HL-60/S4 (cell line): ENCODE measurements around the gene PDCD1LG2.
"Not testable (repeated sequence)": the region's sequence is repeated elsewhere in the genome, so short reads cannot be mapped to it uniquely, and the experiment has no call there.

Experiments used
- in situ Hi-C: fragments of 300-500 bp; cut with MboI; formaldehyde crosslinking; loops from 2 replicates; pipeline ENCODE4 v1.14.3; 2022; ENCODE audit warnings: low sequenced_read_pairs

PDCD1LG2 gene

DNA sequence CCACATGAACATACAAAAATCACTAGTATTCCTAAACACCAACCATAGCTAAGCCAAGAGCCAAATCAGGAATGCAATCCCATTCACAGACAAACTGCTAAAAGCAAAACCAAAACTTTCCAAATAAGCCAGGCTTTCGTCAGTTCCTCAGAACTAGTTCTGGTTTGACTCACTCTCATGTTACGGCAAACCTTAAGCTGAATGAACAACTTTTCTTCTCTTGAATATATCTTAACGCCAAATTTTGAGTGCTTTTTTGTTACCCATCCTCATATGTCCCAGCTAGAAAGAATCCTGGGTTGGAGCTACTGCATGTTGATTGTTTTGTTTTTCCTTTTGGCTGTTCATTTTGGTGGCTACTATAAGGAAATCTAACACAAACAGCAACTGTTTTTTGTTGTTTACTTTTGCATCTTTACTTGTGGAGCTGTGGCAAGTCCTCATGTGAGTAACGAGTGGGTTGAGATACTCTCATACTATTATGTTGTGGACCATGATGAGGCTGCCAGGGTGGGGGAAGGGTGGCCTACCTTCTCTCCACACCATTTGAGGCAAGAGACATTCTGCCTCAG, at the start of gene PDCD1LG2:
TSS of gene PDCD1LG2 (plus strand) at position 172 of the 572 bp plus-strand sequence. CDS start 12,016 bp downstream, outside the sequence.
- in situ Hi-C loops, result no loop called here

DNA sequence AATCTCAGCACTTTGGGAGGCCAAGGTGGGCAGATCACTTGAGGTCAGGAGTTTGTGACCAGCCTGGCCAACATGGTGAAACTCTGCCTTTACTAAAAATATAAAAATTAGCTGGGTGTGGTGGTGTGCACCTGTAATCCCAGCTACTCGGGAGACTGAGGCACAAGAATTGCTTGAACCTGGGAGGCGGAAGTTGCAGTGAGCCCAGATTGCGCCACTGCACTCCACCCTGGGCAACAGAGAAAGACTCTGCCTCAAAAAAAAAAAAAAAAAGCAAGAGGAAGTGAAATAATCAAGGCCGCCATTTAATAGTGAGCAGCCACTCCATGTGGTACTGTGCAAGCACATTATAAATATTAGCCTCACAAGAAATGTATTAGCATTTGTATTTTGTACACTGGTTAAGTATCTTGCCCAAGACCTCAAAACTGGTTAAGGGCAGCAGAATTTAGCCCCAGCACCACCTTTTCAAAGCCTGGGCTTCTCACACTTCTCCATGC, 45.5 kb upstream of the PDCD1LG2 start:
- in situ Hi-C loops, result not testable (repeated sequence)

DNA sequence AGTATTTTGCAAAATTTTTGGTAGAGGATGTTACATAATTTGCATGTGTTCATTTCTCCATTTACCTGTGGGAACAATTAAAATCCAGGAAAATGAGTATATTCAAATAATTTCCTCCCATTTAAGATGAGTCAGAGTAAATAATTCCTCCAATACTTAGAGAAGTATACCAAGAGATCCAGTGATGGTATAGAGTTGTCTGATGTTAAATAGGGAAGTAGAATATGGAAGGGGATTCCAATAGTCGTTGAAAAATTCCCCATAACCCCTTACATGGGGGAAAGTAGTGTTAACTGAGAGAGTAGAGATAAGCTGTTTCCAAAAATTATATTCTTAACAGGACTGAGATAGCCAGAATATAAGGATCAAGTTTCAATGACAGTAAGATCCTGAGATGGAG, 44.3 kb upstream of the PDCD1LG2 start:
- in situ Hi-C loops, result no loop called here

DNA sequence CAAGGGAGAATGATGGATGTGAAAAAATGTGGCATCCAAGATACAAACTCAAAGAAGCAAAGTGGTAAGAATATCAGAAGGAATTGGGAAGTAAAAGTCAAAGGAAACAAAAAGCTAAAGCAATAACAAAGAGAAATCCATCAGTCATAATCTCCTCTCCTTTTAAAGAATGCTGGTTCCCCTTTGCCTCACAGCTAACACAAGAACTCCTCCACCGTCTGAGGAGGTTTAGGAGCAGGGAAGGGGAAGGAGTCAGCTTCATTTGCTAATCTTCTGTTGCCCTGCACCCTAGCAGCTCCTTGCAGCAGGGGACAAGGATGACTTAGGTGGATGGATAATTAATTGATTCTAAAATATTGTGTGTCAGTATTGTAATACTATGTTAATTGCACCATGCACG, 43.6 kb upstream of the PDCD1LG2 start:
- in situ Hi-C loops, result no loop called here

DNA sequence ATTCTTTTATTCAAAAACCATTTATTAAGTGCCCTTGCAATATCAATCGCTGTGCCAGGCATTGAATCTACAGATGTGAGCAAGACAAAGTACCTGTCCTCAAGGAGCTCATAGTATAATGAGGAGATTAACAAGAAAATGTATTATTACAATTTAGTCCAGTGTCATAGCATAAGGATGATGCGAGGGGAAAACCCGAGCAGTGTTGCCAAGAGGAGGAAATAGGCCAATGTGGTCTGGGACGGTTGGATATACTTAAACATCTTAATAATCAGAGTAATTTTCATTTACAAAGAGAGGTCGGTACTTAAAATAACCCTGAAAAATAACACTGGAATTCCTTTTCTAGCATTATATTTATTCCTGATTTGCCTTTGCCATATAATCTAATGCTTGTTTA, 41.5 kb upstream of the PDCD1LG2 start:
- in situ Hi-C loops, result no loop called here

DNA sequence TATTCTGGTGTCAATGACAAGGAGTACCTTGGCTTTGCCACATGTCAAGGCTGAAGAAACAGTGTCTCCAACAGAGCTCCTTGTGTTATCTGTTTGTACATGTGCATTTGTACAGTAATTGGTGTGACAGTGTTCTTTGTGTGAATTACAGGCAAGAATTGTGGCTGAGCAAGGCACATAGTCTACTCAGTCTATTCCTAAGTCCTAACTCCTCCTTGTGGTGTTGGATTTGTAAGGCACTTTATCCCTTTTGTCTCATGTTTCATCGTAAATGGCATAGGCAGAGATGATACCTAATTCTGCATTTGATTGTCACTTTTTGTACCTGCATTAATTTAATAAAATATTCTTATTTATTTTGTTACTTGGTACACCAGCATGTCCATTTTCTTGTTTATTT, 40.2 kb upstream of the PDCD1LG2 start:
- in situ Hi-C loops, result no loop called here

DNA sequence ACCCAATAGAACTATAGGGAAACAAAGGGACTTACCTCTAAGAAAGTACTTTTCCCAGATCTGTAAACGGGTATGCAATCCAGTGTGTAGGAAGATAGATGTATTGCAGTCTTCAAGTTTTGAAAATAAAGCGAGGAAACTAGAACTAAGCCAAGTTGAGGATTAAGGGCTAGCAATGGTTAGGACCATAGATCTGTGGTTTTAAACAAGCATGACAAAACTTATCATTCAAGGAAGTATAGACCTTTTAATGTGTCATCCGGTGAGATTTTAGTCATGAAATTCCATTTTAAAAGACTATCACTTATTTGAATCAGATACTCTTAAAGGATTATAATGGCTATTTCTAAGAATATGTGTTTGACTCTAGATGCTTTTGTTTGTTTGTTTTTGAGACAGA, 39.5 kb upstream of the PDCD1LG2 start:
- in situ Hi-C loops, result no loop called here

DNA sequence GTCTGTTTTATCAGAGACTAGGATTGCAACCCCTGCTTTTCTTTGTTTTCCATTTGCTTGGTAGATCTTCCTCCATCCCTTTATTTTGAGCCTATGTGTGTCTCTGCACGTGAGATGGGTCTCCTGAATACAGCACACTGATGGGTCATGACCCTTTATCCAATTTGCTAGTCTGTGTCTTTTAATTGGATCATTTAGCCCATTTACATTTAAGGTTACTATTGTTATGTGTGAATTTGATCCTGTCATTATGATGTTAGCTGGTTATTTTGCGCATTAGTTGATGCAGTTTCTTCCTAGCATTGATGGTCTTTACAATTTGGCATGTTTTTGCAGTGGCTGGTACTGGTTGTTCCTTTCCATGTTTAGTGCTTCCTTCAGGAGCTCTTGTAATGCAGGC, 34.7 kb upstream of the PDCD1LG2 start:
- in situ Hi-C loops, result not testable (repeated sequence)

DNA sequence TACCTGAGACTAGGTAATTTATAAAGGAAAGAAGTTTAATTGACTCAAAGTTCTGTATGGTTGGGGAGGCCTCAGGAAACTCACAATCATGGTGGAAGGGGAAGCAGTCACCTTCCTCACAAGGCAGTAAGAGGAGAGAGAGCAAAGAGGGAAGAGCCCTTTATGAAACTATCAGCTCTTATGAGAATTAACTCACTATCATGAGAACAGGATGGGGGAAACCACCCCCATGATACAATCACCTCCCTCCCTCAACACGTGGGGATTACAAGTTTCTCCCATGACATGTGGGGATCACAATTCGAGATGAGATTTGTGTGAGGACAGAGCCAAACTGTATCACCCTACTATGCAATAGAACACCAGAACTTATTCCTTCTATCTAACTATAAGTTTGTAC, 32.1 kb upstream of the PDCD1LG2 start:
- in situ Hi-C loops, result no loop called here

DNA sequence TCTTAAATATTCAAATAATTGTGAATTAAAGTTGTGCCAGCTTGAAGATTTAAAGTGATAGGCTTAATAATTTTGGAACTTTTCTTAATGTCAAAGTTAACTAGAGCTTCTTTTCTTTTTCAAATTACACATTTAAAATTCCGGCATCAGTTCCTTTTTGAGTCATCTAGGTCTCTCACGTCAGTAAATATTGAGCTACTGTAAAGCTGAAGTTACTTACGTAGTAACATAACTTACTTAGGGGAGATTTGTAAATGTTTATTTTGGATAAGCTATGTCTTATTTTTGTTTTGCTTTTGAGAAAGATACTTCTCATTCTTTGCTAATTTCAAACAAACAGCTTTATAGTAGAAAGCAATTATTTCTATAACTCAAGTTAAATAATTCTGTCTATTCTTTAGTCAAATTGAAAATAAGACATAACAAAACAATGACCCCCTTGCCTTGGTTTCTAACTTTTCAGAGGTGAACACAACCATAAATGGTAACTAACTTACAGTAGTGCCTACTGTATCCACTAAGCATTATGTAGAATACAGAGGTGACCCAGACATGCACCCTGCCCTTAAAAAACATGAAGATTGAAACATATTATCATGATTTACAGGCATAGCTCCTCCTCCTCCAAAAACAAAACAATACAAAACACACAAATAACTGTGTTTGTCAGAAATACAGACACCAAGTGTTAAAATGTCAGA, 30.2 kb upstream of the PDCD1LG2 start:
- in situ Hi-C loops, result no loop called here

DNA sequence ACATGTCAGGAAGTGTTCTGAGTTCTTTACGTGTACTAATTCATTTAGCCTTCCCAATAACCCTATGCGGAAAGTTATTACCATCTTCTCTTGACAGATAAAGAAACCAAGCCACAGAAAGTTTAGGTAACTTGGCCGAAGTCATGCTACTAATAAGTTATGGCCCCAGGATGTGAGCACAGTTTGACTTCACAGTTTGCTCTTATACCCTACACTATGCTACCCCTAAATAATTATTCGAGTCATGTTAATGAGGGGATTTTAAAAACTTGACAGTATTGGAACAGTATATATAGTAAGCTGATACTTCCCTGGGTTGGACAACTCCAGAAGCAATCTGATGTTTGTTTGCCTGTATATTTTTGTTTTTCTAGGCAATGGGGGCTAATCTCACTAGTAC, 29.4 kb upstream of the PDCD1LG2 start:
- in situ Hi-C loops, result no loop called here

DNA sequence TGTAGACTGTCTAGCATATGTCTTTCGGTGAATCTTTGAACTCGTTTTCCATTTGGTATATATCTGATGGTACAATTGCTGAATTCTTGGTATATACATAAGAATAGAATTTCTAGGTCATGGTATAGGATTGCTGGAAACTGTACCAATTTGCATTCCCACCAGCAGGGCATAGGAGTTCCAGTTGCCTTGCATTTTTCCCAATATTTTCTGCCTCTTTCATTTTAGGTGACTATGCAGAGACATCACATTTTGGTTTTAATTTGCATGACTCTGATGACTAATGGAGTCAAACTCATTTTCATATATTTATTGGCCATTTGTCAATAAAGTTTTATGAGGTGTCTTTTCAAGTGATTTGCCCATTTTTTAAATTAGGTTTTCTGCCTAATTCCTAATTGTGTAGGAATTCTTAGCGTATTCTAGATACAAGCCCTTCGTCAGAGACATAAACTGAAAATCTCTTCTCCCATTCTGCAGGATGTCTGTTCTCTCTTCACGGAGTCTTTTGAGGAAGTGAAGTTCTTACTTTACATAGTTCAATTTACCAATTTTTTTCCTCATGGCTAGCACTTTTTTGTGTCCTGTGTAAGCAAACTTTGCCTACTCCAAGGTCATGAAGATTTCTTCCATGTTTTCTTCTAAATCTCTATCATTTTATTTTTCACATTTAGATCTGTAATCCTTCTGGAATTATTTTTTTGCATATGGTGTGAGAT, 28.9 kb upstream of the PDCD1LG2 start:
- in situ Hi-C loops, result no loop called here

DNA sequence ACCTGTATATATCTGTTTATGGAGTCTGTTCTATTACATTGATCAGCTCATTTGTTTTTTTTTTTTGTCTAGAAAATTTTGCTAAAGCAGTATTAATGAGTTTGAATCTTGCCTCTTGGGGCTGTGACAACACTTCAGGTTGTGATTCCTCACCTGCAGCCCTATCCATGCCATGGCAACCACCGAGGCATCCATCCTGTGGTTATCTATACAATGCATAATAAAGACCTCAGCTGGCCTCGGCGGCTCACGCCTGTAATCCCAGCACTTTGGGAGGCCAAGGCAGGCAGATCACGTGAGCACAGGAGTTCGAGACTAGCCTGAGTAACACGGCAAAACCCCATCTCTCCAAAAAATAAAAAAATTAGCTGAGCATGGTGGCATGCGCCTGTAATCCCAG, 28.1 kb upstream of the PDCD1LG2 start:
- in situ Hi-C loops, result no loop called here

DNA sequence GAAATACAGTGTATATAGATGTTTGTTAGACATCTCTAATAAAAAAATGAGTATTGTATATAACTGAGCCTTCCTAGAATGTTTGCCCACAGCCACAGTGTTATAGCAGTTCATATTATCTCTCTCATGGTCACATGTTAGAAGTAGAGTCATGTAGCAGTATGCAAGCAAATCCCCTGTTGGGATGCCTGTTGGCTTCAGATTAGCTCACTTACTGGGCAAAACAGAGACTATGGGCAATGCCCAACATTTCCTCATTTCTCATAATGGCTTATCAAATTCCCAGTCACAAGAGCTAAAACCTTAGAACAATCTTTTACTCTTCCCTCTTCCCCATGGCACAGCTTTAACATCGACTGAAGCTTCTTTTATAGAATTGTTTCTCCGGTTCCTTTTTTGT, 27.0 kb upstream of the PDCD1LG2 start:
- in situ Hi-C loops, result no loop called here

DNA sequence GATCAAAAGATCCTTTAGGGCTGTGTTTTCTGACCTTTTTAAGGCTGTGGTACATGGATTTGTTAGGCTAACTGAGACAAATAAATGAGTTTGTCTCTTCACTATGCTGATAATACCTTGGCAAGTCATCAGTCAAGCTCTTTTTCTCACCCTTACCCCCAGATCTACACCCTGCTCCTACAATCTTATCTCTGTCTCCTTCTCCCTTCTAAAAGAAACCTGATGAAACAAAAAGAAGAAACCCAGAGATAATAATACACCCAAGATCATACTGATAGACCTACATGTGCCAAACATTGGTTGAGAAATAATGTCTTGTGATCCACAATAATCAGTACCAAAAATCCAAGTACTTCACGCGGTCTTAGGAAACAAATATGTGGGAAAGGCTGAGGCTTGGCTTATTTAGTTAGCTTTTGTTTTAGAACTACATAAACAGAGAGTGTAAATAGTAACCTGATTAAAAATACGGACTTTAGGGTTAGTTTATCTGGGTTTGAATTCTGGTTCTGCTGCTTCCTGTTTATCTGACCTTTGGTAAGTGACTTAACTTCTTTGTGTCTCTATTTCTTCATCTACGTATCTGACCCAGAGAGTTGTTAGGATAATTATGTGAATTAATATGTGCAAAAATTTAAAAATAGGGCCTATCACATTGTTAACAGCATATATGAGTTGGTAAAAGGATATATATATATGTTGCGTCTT, 24.8 kb upstream of the PDCD1LG2 start:
- in situ Hi-C loops, result no loop called here

DNA sequence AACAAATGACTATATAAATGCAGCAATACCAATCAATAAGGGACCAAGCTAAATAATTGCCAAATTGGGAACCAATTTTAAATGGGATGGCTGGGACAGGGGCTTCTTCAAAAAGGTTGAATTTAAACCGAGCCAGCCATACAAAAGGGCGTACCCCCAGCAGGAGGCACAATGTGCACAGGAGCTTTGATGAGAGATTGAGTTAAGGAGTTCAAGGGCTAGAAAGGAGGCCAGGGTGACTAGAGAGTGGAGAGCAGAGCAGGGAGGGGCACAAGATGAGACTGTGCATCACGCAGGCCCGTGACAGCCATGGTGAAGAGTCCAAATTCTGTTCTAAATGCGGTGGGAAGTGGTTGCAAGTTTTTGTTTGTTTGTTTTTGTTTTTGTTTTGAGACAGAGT, 23.3 kb upstream of the PDCD1LG2 start:
- in situ Hi-C loops, result no loop called here

DNA sequence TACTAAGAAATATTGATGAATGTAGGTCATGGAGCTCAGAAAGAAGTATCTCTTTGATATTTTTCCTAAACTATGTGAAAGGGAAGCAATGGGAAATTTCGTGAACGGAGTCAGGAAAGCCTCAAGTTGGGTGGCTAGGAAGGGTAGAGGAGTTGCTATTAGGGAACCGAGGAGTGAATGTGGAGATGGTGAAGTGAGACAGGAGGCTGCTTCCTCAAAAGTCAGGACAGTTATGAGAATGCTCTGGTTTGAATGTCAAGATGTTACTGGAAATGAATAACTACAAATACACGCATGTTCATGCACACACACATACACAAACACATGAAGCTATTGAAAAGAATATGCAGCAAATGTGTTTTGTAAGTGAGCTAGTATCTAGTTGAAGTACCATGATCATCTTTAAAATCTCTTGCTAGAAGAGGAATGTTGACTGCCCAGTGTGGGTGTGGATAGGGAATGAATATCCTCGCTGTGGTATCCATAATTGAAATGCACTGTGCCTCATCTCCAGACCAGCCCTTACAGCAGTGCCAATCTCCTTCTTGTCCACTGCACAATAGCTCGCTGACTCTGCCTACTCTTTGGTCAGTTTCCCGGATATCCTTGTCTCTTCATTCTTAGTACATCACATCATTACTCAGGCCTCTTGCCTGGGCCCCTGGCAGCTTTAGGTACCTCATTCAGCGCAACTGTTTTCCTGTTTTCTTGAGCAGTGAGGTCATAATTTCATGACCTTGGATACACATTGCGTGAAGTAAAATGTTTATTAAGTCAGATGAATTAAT, 21.9 kb upstream of the PDCD1LG2 start:
- in situ Hi-C loops, result no loop called here

DNA sequence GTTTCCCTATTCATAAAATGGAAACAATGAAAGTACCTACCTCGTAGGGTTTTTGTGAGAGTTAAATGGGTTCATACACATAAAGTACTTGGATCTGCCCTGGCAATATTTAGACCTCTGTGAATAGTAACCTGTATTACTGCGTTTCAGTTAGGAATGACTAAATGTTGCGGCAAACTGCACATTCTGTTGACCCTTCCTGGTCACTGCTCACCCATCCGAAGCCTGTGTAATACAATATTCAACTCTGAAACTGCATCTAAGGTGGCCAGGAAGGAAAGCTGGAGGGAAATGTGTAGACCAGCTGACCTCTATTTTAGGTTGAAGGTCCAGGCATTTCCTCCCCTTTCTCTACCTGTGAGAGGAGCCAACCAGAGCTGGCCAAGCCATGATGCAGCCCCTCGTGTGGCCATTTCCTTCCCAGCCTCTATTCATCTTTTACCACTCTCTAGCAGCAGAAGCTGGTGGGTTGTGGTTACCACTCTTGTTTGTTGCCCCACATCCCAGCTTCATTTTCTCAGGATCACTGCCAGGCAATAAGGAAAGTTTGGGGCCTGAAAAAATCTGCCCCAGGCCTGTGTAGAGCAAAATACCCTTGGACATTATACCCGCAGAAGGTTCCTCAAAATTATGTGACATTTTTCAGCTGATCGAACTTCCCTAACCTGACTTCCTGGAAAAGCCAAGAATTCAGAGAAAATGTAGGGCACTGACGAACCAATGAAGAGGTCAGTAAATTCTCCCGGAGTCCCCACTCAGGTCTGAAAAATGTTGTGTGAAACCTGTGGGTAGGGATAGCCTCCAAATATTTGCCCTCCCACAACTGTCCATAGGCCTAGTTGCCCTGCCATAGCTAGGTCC, 20.5 kb upstream of the PDCD1LG2 start:
- in situ Hi-C loops, result no loop called here

DNA sequence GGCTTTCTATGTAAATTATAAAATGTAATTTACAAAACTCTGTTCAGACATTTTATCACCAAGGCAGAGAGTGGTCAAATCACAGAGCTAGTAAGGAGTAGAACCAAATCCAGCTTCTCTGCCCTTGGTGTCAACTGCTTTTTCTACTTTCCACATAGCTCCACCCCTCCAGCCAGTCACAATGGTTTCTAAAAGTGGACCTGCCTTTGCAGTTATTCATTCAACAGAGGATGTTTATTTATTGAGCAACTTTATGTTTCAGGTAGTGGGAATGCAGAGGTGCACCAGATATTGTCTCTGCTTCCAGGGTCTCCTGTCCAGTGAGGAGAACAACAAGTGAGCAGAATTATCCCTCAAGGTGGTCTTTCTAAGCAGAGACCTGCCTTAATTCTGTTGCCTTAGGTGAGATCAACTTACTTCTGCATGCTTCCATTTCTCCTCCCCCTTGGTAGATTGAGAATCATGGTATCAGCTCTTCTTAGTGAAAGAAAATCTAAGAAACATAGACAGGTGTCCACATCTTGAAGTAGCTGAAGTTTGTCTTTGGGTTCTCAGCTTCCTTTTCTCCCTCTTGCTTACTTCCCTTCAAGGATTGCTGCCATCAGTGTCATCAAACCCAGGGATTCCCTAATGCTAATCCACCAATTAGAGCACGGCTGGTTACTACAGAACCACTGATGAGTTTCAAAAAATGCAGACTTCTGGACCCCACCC, 17.2 kb upstream of the PDCD1LG2 start:
- in situ Hi-C loops, result no loop called here
